Measurements from ENCODE around the gene TAL2. TPM values are rescaled to one million over a fixed set of nuclear protein-coding genes. Genes with fewer than 3 reads are reported as not detected.

Gene TAL2
- total RNA-seq, 4 donors from 2014 or later, result not detected

- TF ChIP-seq CTCF (IDR thresholded peaks at IDR 0.05) (no peak), POLR2A (IDR thresholded peaks at IDR 0.05) (no peak)
- DNase-seq (ENCODE audit: low spot score in 2 of 2), result no peak
- intact Hi-C loops (cut with DNase I; ENCODE audit: low total_unique reads), result no loop called here
- 70 to 79% methylated on average over 6 of the region's 6 CpGs for WGBS, 2 donors
- no peak overlapping the region for H3K4me3 ChIP-seq (ENCODE audit: low read depth, poor library complexity, severe bottlenecking)
Observed at GRCh38 chr9:105676351-105676923, 14.2 kb downstream of the TAL2 start.

- H3K4me3 ChIP-seq (ENCODE audit: low read depth, poor library complexity, severe bottlenecking), result no peak overlapping the region
- WGBS, 2 donors, result 79 to 100% methylated on average over 1 of the region's 1 CpG
- intact Hi-C loops (cut with DNase I; ENCODE audit: low total_unique reads), result no loop called here
- no peak for DNase-seq (ENCODE audit: low spot score in 2 of 2)
- TF ChIP-seq CTCF (IDR thresholded peaks at IDR 0.05) (no peak), POLR2A (IDR thresholded peaks at IDR 0.05) (no peak)
Observed at GRCh38 chr9:105678163-105678562, 15.9 kb downstream of the TAL2 start.

- no peak overlapping the region for H3K4me3 ChIP-seq (ENCODE audit: low read depth, poor library complexity, severe bottlenecking)
- intact Hi-C loops (cut with DNase I; ENCODE audit: low total_unique reads), result no loop called here
- DNase-seq (ENCODE audit: low spot score in 2 of 2), result no peak
- WGBS, 2 donors, result 44 to 59% methylated on average over 1 of the region's 1 CpG
- TF ChIP-seq CTCF (IDR thresholded peaks at IDR 0.05) (no peak), POLR2A (IDR thresholded peaks at IDR 0.05) (no peak)
Observed at GRCh38 chr9:105678781-105679180, 16.5 kb downstream of the TAL2 start.

- intact Hi-C loops (cut with DNase I; ENCODE audit: low total_unique reads), result no loop called here
- TF ChIP-seq CTCF (IDR thresholded peaks at IDR 0.05), result no peak
- no peak for TF ChIP-seq POLR2A (IDR thresholded peaks at IDR 0.05)
- no peak for DNase-seq (ENCODE audit: low spot score in 2 of 2)
- WGBS, 2 donors, result 82 to 83% methylated on average over 8 of the region's 8 CpGs
- no peak overlapping the region for H3K4me3 ChIP-seq (ENCODE audit: low read depth, poor library complexity, severe bottlenecking)
Observed at GRCh38 chr9:105679257-105680022, 17.2 kb downstream of the TAL2 start.

- intact Hi-C loops (cut with DNase I; ENCODE audit: low total_unique reads), result no loop called here
- no peak overlapping the region for H3K4me3 ChIP-seq (ENCODE audit: low read depth, poor library complexity, severe bottlenecking)
- TF ChIP-seq POLR2A (IDR thresholded peaks at IDR 0.05) (no peak), CTCF (IDR thresholded peaks at IDR 0.05) (no peak)
- no peak for DNase-seq (ENCODE audit: low spot score in 2 of 2)
- 92 to 93% methylated on average over 2 of the region's 2 CpGs for WGBS, 2 donors
Observed at GRCh38 chr9:105681313-105681712, 19.1 kb downstream of the TAL2 start.
